Activated gamma-delta T cell treated with anti-CD3 and anti-CD28 coated beads, Interleukin-2, amount 50 U/mL, for 16 hours (primary cell): ENCODE measurements around the gene ESRRB.
A peak's percentile ranks its signal among the peaks of the same experiment; 100 is the strongest.

ENCODE experiments used
- DNase-seq: peaks from one replicate; pipeline ENCODE4 v3.0.0-alpha.2; 2020; ENCODE audit warnings: low read depth

The ESRRB gene

GRCh38 chr14:76352639-76353281, 23.2 kb upstream of the ESRRB start:
- peak; percentile 14 for DNase-seq

- DNase-seq: no peak
These were observed 21.6 kb upstream of the ESRRB start for GRCh38 chr14:76354310-76354709.

- no peak for DNase-seq
These were observed 20.2 kb upstream of the ESRRB start for GRCh38 chr14:76355771-76356170.

- no peak for DNase-seq
These were observed 4.9 kb upstream of the ESRRB start for GRCh38 chr14:76371066-76371465.

GRCh38 chr14:76373456-76373855, 2.5 kb upstream of the ESRRB start:
- DNase-seq: no peak

- no peak for DNase-seq
These were observed 453 bp upstream of the ESRRB start for GRCh38 chr14:76375484-76375883.

GRCh38 chr14:76376409-76376877, 506 bp downstream of the ESRRB start:
- DNase-seq: no peak

GRCh38 chr14:76376878-76377734, 1.2 kb downstream of the ESRRB start:
- no peak for DNase-seq

- DNase-seq: no peak
These were observed 1.8 kb downstream of the ESRRB start for GRCh38 chr14:76377735-76378074.

- no peak for DNase-seq
These were observed 5.1 kb downstream of the ESRRB start for GRCh38 chr14:76380991-76381390.

- DNase-seq: no peak
These were observed 6.0 kb downstream of the ESRRB start for GRCh38 chr14:76381817-76382494.

GRCh38 chr14:76382495-76382832, 6.5 kb downstream of the ESRRB start:
- no peak for DNase-seq

- no peak for DNase-seq
These were observed 9.5 kb downstream of the ESRRB start for GRCh38 chr14:76385435-76385834.

- peak; percentile 21 for DNase-seq
These were observed 11.2 kb downstream of the ESRRB start for GRCh38 chr14:76386944-76387782.

- no peak for DNase-seq
These were observed 13.9 kb downstream of the ESRRB start for GRCh38 chr14:76389841-76390240.

- DNase-seq: no peak
These were observed 14.7 kb downstream of the ESRRB start for GRCh38 chr14:76390621-76391020.

- no peak for DNase-seq
These were observed 16.2 kb downstream of the ESRRB start for GRCh38 chr14:76391981-76392690.

GRCh38 chr14:76394569-76394968, 18.6 kb downstream of the ESRRB start:
- DNase-seq: no peak

GRCh38 chr14:76395161-76395560, 19.2 kb downstream of the ESRRB start:
- no peak for DNase-seq

GRCh38 chr14:76396714-76397187, 20.8 kb downstream of the ESRRB start:
- DNase-seq: no peak

- DNase-seq: no peak
These were observed 29.7 kb downstream of the ESRRB start for GRCh38 chr14:76405627-76406026.
